ENCODE results near the gene USP9X.
"Not testable (repeated sequence)": the region's sequence is repeated elsewhere in the genome, so short reads cannot be mapped to it uniquely, and the experiment has no call there.

Gene USP9X

DNA sequence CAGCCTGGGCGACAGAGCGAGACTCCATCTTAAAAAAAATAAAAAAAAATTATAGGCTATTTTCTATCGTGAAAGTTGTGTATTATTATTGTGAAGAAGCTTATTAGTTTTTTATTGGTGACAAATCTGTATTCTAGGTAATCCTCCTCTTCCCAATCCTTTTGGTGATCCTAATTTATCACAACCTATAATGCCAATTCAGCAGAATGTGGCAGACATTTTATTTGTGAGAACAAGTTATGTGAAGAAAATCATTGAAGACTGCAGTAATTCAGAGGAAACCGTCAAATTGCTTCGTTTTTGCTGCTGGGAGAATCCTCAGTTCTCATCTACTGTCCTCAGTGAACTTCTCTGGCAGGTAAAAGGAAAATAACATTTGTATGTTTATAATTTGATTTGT is 139.4 kb downstream of the USP9X start:
- DNase-seq = no peak

DNA sequence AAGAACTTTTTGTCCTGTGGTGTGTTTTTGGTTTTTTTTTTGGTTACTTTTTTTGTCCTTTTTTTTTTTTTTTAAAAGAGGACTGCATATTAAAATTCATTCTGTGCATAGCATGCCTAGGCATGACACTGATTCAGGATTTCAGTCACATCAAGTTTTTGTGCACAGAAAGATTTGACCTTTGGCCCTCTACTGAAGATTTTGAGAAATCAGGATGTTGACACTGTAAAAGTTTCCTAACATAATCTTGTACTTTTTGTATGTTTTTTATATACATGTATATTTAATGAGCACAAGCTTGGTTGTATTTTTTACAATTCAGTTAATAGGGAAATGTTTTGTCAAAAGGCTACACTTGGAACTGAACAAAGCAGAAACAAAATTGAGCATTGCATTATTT is 148.7 kb downstream of the USP9X start:
- no peak for DNase-seq

DNA sequence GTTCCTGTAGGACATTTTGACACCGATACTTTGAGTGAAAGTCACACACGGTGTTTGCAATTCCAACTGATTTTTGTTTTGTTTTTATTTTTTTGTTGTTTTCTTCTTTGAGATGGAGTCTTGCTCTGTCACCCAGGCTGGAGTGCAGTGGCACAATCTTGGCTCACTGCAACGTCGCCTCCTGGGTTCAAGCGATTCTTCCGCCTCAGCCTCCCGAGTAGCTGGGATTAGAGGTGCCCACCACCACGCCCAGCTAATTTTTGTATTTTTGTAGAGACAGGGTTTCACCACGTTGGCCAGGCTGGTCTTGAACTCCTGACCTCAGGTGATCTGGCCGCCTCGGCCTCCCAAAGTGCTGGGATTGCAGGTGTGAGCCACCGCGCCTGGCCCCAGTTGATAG is 149.2 kb downstream of the USP9X start:
- not testable (repeated sequence) for DNase-seq

DNA sequence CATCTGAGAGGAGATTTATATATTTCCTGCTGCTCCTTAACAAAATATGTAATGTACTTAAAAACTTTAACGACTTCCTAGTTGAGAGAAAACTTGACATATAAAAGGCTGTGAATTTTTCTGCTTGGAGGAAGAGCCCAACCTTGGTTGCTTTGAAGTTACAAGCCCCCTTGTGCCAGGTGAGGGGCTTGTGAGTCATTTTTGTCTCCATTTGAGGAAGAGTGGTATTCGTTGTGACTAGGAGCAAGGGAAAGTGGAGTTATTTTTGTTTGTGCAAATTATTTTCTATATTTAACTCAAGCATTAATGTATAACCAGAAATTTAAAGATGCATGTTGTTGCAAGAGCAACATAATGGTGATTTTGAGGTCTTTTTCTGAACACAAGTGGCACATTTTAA is 149.7 kb downstream of the USP9X start:
- DNase-seq = no peak

DNA sequence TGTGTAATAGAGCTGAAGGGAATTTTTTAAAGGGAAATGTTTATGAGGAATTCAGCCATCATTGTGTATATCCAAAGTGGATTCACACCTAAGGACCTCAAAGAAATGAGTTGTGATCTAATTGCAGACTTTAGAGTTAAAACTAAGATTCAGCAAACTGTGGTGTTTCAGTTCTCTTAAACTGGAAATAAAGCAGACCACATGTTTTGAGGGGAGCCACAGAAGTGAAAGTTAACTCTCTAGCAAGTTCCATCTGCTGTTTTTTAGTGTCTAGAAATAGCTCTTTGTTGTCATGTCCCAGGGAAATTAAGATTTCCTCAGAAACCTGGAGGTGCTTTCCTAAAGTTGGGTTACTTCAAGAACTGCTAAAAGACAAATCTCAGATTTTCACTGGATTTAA is 151.4 kb downstream of the USP9X start:
- no peak for DNase-seq

DNA sequence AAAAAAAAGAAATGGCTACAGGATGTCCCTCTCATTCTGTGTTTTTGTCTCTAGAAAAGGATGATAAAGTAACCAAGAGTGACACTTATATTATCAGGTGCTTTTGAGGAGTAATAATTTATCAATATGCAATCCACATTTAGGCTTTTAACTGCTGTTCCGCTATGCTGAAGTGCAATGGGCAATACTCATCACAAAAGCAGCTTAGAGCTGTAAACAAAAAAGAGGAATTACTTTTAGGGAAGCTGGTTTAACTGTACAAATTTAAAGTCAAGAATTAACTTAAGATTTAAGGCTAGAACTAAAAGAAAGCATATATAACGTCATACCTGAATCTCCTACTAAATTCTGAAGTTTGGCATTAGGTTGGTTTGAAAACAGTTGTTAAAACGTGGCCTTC is 155.3 kb downstream of the USP9X start:
- no peak for DNase-seq

DNA sequence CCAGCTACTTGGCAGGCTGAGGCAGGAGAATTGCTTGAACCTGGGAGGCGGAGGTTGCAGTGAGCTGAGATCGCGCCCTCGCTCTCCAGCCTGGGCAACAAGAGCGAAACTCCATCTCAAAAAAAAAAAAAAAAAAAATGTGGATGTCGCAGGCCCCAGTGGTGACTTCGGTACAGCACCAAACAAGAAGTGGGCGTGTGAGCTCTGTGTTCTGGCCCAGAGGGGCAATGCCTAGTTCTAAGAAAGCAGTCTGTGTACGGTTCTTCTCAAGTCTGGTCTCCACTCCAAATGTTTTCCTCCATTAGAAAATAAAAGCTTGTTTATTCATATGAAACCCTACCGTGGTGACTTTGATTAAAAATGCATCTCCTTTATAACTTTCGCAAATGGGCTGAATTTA is 156.7 kb downstream of the USP9X start:
- no peak for DNase-seq

DNA sequence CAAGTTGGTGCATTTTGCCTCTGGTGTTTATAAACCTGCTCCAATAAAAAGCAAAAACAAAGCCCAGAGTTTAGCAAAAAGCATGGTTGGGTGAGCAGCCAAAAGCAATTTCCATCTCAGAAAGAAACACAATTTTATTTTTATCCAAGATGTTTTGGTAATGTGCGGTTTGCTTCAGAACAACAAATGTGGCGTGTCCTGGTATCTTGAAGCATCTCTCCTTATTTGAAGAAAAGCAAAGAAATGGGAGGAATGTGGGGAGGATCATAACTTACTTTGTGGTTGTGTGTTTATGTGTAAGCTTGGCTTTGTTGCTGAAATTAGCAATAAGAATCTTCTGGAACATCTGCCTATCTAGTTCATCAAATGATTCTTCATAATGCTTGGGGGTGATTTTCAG is 160.4 kb downstream of the USP9X start:
- no peak for DNase-seq

DNA sequence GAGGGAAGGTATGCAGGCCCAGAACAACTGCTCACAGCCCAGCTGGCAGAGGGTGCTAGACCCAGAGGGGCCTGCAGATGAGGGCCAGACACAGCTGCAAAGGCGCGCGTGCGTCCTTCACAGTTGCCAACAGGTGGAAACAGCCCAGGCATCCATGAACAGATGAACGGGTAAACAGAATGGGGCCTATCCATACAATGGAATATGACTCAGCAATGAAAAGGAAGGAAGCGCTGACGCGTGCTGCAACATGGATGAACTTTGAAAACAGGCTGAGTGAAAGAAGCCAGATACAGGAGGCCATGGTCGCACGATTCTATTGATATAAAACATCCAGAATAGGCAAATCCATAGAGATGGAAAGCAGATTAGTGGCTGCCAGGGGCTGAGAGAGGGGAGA is 165.6 kb downstream of the USP9X start:
- DNase-seq = no peak

DNA sequence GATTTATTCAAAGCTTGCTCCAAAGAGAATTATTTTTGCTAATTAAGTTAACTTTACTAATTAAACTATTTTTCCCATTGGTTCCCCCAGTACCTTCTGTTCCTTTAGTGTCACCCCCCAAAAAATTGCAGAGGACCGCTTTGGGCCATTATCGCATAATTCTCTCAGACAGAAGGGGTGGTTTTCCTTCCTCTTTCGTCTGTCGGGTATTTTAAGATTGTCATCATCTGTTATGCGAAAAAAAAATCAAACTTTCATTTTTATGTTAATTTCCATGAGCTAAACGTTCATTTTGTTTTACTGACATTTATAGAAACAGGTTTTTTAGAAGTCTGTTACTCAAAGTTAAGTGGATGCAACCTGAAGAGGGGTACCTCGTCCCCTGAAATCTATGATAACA is 172.6 kb downstream of the USP9X start:
- DNase-seq = no peak

DNA sequence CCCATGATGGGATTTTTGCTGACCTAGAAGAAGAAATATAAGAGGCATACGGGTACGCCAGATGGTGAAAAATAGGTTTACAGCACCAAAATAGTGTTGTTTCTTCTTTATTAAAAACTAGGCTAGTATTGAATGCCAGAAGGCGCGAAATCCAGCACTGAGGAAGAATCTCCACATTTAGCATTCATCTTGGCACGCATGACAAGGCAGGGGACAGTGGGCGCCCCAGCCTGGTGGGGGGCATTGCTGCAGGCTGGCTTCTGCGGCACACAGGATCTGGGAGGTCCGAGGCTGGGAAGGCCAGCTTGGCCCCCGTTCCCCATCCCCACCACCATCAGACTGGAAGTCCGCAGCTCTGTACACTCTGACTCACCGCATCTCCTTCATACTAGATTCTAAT is 173.0 kb downstream of the USP9X start:
- no peak for DNase-seq

DNA sequence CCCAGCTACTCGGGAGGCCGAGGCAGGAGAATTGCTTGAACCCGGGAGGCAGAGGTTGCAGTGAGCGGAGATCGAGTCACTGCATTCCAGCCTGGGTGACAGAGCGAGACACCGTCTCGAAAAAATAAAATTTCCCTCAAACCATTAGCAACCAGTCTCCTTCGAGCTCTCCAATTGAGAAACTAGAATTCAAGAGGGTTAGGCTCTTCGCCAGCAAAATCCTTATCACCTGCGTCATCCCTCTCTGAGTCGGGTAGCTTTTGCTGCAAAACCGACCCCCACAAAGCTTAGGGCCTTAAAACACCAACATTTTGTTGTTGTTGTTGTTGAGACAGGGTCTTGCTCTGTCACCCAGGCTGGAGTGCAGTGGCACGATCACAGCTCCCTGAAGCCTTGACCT is 173.6 kb downstream of the USP9X start:
- no peak for DNase-seq

DNA sequence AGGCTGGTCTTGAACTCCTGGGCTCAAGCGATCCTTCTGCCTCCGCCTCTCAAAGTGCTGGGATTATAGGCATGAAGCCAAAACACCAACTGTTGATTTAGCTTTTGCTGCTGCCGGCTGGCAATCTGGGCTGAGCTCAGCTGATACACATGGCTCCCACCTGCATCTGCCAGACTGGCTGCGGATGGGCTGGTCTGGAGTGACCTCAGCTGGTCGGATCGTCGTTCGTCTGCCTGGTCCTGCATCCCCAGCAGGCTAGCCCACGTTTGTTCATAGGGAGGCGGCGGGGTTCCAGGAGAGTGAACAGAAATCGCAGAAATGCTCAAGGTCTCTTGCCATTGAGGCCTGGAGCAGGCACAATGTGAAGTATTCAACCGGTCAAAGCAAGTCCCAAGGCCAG is 174.3 kb downstream of the USP9X start:
- DNase-seq = no peak

DNA sequence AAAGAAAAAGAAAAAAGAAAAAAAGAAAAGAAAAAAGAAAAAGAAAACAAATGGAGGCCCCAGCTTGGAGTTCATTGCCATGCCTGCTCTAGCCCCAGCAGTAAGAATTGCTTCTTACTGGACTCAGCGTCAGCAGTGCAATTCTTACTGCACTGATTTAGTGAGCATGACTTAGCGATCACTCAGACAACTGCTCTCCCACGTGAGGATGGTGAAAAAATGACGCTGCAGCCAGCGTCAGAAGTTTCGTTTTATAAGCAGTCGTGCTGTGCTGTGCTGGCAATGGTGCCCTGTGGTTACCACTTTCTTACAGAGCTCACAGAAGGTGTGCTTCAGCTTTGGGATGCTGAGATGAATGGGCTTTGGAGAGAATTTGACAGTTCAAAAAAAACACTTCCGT is 180.4 kb downstream of the USP9X start:
- peak; percentile 81 for DNase-seq

DNA sequence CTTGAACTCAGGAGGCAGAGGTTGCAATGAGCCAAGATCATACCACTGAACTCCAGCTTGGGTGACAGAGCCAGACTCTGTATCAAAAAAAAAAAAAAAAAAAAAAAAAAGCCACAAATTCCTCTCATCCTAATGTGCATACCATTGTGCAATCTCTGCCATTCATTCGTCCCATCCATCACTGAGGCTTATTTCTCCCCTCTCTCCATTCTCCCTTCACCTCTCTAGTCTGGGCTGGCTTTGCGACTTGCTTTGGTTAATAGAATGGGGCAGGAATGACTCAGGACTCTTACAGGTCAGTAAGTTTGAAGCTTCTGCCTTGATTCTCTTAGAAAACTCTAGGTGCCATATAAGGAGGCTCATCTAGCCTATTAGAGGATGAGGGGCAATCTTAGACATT is 188.4 kb downstream of the USP9X start:
- no peak for DNase-seq

DNA sequence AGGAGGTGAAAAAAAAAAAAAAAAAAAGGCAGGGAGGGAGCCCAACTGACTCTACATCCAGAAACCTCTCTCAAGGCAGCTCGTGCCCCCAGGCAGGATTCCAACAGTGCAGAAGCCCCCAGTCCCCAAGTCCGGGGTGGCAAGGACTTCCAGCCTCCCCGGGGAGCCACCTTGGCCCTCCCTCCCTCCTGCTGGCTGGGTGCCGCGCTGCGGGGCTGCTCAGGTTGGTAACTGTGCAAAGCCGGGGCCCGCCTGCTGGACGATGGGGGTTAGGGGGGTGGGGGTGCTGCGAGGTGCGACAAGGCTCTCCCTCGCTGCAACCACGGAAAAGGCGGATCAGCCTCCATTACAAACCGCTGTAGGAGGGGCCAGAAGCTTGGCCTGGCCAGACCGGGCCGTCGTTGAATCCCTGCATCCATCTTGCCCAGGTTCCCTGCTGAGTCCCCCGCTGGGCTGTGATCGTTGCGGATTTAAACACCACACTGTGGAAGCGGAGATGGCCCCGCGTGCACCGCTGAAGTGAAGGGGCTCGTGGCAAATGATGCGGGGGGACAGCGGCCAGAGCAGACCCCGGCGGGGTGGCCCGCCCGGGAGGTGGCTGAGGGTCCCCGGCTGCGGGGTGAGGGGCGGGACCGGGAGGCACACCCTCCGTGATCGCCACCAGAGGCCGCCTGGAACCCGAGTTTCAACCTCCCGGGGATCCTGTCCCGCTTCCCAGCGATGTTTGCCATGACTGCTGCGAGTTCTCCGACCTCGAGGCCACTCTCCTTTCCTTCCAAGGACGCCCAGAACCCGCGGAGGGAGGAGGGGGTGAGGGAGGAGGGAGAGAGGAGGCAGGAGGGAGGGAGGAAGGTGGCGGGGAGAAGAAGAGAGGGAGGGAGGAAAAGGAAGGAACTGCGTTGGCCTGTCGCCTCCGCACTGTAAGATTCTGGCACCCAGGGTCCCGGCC is 190.7 kb downstream of the USP9X start:
- DNase-seq = peak; percentile 40

DNA sequence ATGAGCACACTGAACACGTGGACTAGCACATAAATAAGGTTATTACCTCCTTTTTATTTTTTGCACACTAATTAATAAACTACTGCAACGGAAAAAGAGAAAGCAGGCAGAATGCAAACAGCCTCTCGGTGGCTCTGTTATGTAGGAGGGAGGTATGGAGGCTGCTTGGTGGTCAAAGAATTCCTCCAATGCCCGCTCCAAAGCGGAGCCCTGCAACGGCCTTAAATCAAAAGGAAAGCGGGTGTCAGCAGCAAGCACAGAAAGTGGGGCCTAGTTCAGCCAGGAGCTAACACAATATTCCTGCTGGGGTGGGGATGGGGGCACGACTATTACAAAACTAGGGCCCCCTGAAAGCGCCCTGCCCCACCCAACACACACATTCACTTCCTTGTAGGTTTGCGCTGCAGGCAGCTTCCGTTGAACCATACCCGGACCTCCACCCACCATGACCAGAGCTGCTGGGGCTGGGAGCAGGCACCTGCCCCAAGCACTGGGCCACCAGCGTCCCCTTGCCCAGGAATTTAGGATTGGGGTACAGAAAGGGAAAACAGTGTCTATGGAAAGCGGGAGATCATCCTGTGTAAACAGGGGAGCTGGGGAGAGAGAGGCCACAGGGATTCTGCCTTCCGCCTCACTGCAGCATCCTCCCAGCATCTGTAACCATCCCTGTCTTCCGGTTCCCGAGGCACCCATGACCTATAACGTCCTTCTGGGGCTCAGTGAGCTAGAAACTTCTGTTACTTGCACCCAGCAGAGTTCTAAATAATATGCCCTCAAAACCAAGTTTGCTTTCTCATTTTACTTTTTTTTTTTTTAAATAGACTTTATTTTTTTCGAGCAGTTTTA is 191.6 kb downstream of the USP9X start:
- DNase-seq = no peak

DNA sequence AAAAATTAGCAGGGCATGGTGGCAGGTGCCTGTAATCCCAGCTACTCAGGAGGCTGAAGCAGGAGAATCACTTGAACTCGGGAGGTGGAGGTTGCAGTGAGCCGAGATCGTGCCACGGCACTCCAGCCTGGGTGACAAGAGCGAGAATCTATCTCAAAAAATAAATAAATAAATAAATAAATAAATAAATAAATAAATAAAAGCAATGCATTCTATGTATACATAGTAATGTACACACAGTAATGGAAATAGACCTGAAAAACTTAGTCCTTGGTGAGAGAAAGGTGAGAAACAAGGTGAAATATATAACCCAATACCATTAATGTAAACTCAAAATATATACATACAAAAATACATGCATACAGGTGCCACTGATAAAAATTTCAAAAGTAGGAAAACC is 197.1 kb downstream of the USP9X start:
- not testable (repeated sequence) for DNase-seq

DNA sequence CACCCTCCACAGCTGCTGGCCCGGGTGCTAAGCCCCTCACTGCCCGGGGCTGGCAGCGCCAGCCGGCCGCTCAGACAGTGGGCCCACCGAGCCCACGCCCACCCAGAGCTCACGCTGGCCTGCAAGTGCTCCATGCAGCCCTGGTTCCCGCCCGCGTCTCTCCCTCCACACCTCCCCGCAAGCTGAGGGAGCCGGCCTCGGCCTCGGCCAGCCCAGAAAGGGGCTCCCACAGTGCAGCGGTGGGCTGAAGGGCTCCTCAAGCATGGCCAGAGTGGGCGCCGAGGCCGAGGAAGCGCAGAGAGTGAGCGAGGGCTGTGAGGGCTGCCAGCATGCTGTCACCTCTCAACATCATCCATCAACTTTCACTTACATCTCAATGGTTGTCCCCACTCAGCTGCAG is 200.7 kb downstream of the USP9X start:
- DNase-seq = not testable (repeated sequence)
